ENCODE results near the gene PSMD1.
"Not testable (repeated sequence)": the region's sequence is repeated elsewhere in the genome, so short reads cannot be mapped to it uniquely, and the experiment has no call there.

PSMD1 gene

DNA sequence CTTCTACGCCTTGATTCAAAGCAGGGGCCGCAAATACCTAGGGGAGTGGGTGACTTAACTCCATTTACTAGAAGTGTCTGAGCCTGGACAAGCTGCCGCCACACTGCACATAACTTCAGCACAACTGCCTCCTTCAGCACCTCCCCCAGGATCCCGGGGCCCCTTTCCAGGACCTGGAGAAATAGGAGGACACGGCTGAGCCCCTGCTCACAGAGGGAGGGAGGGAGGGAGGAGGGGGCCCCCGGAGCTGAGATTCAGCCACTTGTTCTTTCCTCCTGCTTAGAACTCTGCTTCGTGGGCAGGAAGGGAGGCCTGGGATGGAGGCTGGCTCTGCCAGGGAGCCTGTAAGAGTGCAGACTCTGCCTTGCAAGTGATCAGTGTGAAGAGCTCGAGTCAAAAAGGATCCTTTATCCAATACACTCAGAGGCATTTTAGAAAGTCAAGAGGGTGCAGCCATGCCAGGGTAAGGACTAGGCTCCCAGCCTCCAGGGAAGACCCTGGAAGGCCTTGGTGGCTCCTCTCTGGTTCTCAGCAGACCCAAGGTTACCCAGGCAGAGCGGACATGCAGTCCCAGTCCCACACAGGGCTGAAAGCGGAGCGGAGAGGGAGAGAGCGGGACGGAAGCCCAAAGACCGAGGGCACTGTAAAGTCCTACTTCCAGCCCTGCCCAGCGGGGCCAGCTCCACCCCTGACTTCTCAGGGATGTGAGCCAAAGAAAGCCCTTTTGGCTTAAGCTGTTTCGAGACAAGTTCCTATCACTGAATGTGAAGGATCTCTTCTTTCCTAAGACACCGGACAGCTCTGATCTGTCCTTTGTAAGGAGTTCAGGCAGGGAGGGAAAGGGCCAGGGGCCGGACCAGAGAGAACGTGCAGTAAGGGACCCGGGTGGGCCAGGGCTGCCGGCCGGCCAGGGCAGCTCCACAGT, 133.2 kb downstream of the PSMD1 start:
- Histone ChIP-seq H3K27me3 (replicated peaks; ENCODE audit: control insufficient read depth, insufficient read depth, low read length, poor library complexity, severe bottlenecking) (peaks cover 2% of the 10 kb centered on the region), H3K4me3 (ENCODE audit: insufficient read depth, low read depth, low read length, poor library complexity, severe bottlenecking) (no peak overlapping the region), H3K27ac (ENCODE audit: insufficient read depth, low read length, poor library complexity, severe bottlenecking) (no peak overlapping the region), H3K36me3 (ENCODE audit: control insufficient read depth, insufficient read depth, low read length) (no peaks in the 10 kb centered on the region), H3K9me3 (ENCODE audit: control insufficient read depth, low read length) (no peaks in the 10 kb centered on the region), H3K4me1 (ENCODE audit: control insufficient read depth, insufficient read depth, low read length, poor library complexity, severe bottlenecking) (no peaks in the 10 kb centered on the region)
- no peak for DNase-seq

GRCh38 chr2:231190531-231191197, 134.0 kb downstream of the PSMD1 start:
- H3K36me3 ChIP-seq (ENCODE audit: control insufficient read depth, insufficient read depth, low read length): no peaks in the 10 kb centered on the region
- H3K27me3 ChIP-seq (replicated peaks; ENCODE audit: control insufficient read depth, insufficient read depth, low read length, poor library complexity, severe bottlenecking): peaks cover 2% of the 10 kb centered on the region
- no peaks in the 10 kb centered on the region for H3K4me1 ChIP-seq (ENCODE audit: control insufficient read depth, insufficient read depth, low read length, poor library complexity, severe bottlenecking)
- no peak overlapping the region for H3K27ac ChIP-seq (ENCODE audit: insufficient read depth, low read length, poor library complexity, severe bottlenecking)
- H3K4me3 ChIP-seq (ENCODE audit: insufficient read depth, low read depth, low read length, poor library complexity, severe bottlenecking): no peak overlapping the region
- no peak for DNase-seq
- no peaks in the 10 kb centered on the region for H3K9me3 ChIP-seq (ENCODE audit: control insufficient read depth, low read length)

GRCh38 chr2:231191896-231192872, 135.5 kb downstream of the PSMD1 start:
- DNase-seq: no peak
- no peak overlapping the region for H3K4me3 ChIP-seq (ENCODE audit: insufficient read depth, low read depth, low read length, poor library complexity, severe bottlenecking)
- no peaks in the 10 kb centered on the region for H3K9me3 ChIP-seq (ENCODE audit: control insufficient read depth, low read length)
- no peak overlapping the region for H3K27ac ChIP-seq (ENCODE audit: insufficient read depth, low read length, poor library complexity, severe bottlenecking)
- no peaks in the 10 kb centered on the region for H3K4me1 ChIP-seq (ENCODE audit: control insufficient read depth, insufficient read depth, low read length, poor library complexity, severe bottlenecking)
- no peaks in the 10 kb centered on the region for H3K36me3 ChIP-seq (ENCODE audit: control insufficient read depth, insufficient read depth, low read length)
- H3K27me3 ChIP-seq (replicated peaks; ENCODE audit: control insufficient read depth, insufficient read depth, low read length, poor library complexity, severe bottlenecking): peaks cover 2% of the 10 kb centered on the region

- no peak overlapping the region for H3K4me3 ChIP-seq (ENCODE audit: insufficient read depth, low read depth, low read length, poor library complexity, severe bottlenecking)
- no peaks in the 10 kb centered on the region for H3K4me1 ChIP-seq (ENCODE audit: control insufficient read depth, insufficient read depth, low read length, poor library complexity, severe bottlenecking)
- H3K27ac ChIP-seq (ENCODE audit: insufficient read depth, low read length, poor library complexity, severe bottlenecking): no peak overlapping the region
- no peaks in the 10 kb centered on the region for H3K36me3 ChIP-seq (ENCODE audit: control insufficient read depth, insufficient read depth, low read length)
- no peaks in the 10 kb centered on the region for H3K9me3 ChIP-seq (ENCODE audit: control insufficient read depth, low read length)
- H3K27me3 ChIP-seq (replicated peaks; ENCODE audit: control insufficient read depth, insufficient read depth, low read length, poor library complexity, severe bottlenecking): peaks cover 2% of the 10 kb centered on the region
- no peak for DNase-seq
Observed at GRCh38 chr2:231193216-231193615, 136.5 kb downstream of the PSMD1 start.

DNA sequence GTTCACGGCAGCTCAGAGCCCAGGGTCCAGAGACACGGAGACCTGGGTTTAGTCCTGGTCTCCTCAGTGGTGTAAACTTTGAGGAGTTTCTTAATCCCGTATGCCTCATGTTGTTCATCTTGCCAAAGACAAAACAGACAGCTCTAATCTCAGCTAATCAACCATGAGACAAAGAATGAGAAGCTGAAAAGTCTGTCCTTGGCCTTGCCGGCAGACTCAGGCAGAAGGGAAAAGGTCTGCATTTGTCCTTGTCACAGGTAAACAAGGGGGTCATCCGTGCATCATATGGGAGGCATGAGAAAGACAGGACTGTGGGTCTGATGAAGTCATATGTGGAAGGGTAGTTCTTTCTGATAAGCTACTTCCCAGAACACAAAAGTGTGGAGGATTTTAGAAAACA, 139.9 kb downstream of the PSMD1 start:
- Histone ChIP-seq H3K27me3 (replicated peaks; ENCODE audit: control insufficient read depth, insufficient read depth, low read length, poor library complexity, severe bottlenecking) (no peaks in the 10 kb centered on the region), H3K36me3 (ENCODE audit: control insufficient read depth, insufficient read depth, low read length) (no peaks in the 10 kb centered on the region), H3K4me3 (ENCODE audit: insufficient read depth, low read depth, low read length, poor library complexity, severe bottlenecking) (no peak overlapping the region), H3K4me1 (ENCODE audit: control insufficient read depth, insufficient read depth, low read length, poor library complexity, severe bottlenecking) (peaks cover 4% of the 10 kb centered on the region), H3K27ac (ENCODE audit: insufficient read depth, low read length, poor library complexity, severe bottlenecking) (no peak overlapping the region), H3K9me3 (ENCODE audit: control insufficient read depth, low read length) (no peaks in the 10 kb centered on the region)
- DNase-seq: no peak

GRCh38 chr2:231197196-231197595, 140.5 kb downstream of the PSMD1 start:
- not testable (repeated sequence) for H3K4me3 ChIP-seq (ENCODE audit: insufficient read depth, low read depth, low read length, poor library complexity, severe bottlenecking); H3K9me3 ChIP-seq (ENCODE audit: control insufficient read depth, low read length); H3K4me1 ChIP-seq (ENCODE audit: control insufficient read depth, insufficient read depth, low read length, poor library complexity, severe bottlenecking); H3K27ac ChIP-seq (ENCODE audit: insufficient read depth, low read length, poor library complexity, severe bottlenecking); H3K36me3 ChIP-seq (ENCODE audit: control insufficient read depth, insufficient read depth, low read length); DNase-seq; H3K27me3 ChIP-seq (replicated peaks; ENCODE audit: control insufficient read depth, insufficient read depth, low read length, poor library complexity, severe bottlenecking)

DNA sequence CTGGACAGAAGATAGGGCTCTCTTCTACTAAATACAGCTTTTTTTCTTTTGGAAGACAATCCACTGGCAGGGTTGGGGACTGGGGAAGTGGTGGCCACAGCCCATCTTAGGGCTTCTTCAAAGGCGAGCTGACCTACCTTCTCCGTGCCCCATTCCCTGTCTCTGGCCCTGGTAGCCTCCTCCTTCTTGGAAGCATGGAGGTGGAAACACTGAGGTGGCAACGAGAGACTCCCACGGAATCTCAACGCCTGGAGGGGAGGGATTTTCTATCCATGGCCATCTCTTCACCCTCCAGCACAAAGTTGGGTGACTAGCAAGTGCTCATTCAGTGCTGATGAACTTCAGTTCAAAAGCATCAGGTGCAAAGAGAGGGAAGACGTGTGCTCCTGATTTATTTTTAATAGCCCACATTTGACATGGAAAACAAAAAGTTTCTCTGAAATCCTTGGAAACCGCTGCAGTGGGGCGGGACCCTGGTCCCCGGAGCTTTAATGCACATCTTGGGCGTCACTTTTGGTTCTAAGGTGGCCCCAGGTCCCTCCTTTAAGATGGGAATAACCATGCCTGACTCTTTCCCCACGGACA, 141.1 kb downstream of the PSMD1 start:
- H3K9me3 ChIP-seq (ENCODE audit: control insufficient read depth, low read length): no peaks in the 10 kb centered on the region
- H3K27ac ChIP-seq (ENCODE audit: insufficient read depth, low read length, poor library complexity, severe bottlenecking): no peak overlapping the region
- peak overlapping the region; percentile 100 for H3K4me3 ChIP-seq (ENCODE audit: insufficient read depth, low read depth, low read length, poor library complexity, severe bottlenecking)
- H3K4me1 ChIP-seq (ENCODE audit: control insufficient read depth, insufficient read depth, low read length, poor library complexity, severe bottlenecking): peaks cover 4% of the 10 kb centered on the region
- no peaks in the 10 kb centered on the region for H3K27me3 ChIP-seq (replicated peaks; ENCODE audit: control insufficient read depth, insufficient read depth, low read length, poor library complexity, severe bottlenecking)
- no peaks in the 10 kb centered on the region for H3K36me3 ChIP-seq (ENCODE audit: control insufficient read depth, insufficient read depth, low read length)
- DNase-seq: no peak

GRCh38 chr2:231198291-231199173, 141.9 kb downstream of the PSMD1 start, which contains the start of gene ARMC9:
ARMC9 (plus strand) TSS chr2:231198631; CDS start chr2:231206239, 7,608 bp downstream.
- peaks cover 4% of the 10 kb centered on the region for H3K4me1 ChIP-seq (ENCODE audit: control insufficient read depth, insufficient read depth, low read length, poor library complexity, severe bottlenecking)
- H3K36me3 ChIP-seq (ENCODE audit: control insufficient read depth, insufficient read depth, low read length): no peaks in the 10 kb centered on the region
- peak; percentile 36 to 52 (median 49) for DNase-seq
- no peak within 1 kb of the TSS for H3K27ac ChIP-seq (ENCODE audit: insufficient read depth, low read length, poor library complexity, severe bottlenecking)
- no peaks in the 10 kb centered on the region for H3K9me3 ChIP-seq (ENCODE audit: control insufficient read depth, low read length)
- H3K27me3 ChIP-seq (replicated peaks; ENCODE audit: control insufficient read depth, insufficient read depth, low read length, poor library complexity, severe bottlenecking): no peaks in the 10 kb centered on the region
- H3K4me3 ChIP-seq (ENCODE audit: insufficient read depth, low read depth, low read length, poor library complexity, severe bottlenecking): peak within 1 kb of the TSS; percentile 100

DNA sequence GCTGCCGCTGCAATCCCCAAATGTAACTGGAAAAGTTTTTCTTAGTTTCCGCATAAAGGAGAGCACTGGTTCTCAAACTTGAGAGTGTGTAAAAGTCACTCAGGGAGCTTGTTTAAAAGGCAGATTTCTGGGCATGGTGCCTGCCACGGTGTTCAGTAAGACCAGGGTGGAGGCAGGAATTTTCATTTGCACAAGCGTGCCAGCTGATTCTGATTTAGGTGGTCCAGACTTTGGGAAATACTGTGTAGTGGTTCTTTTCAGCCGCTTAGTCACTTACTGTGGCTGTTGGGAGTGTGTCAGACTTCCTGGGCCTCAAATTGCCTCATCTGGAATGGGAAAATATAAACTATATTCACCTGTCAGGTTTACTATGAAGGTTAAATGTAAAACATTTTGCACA, 142.6 kb downstream of the PSMD1 start:
- no peaks in the 10 kb centered on the region for H3K36me3 ChIP-seq (ENCODE audit: control insufficient read depth, insufficient read depth, low read length)
- H3K9me3 ChIP-seq (ENCODE audit: control insufficient read depth, low read length): no peaks in the 10 kb centered on the region
- peaks cover 4% of the 10 kb centered on the region for H3K4me1 ChIP-seq (ENCODE audit: control insufficient read depth, insufficient read depth, low read length, poor library complexity, severe bottlenecking)
- H3K4me3 ChIP-seq (ENCODE audit: insufficient read depth, low read depth, low read length, poor library complexity, severe bottlenecking): no peak overlapping the region
- no peak for DNase-seq
- H3K27ac ChIP-seq (ENCODE audit: insufficient read depth, low read length, poor library complexity, severe bottlenecking): no peak overlapping the region
- H3K27me3 ChIP-seq (replicated peaks; ENCODE audit: control insufficient read depth, insufficient read depth, low read length, poor library complexity, severe bottlenecking): no peaks in the 10 kb centered on the region

Data from effector memory CD4-positive, alpha-beta T cell (primary cell).